GM12878 (cell line): ENCODE data around the gene SYNGR3. TPM values are rescaled to one million over a fixed set of nuclear protein-coding genes. Genes with fewer than 3 reads are reported as not detected.

Source experiments
- ATAC-seq: fragments of 200-7000 bp; cut with Tn5 transposase; 3 replicates; pipeline ENCODE4 v1.9.1; 2020; ENCODE audit warnings: mild to moderate bottlenecking, moderate library complexity
- BruUV-seq: library from RNA; stranded (reverse); fragments of 400-500 nt; replicated peaks from 2 replicates; lab custom pipeline; 2021; lab: Mats Ljungman, UMichigan
- CTCF ChIA-PET: fragments of 300-600 bp; sonication (Branson Sonifier 250); formaldehyde crosslinking; extraction: SDS; loops from one replicate; lab custom pipeline; 2021; ENCODE audit warnings: inconsistent platforms; lab: Yijun Ruan, JAX
- POLR2A ChIA-PET: fragments of 350-600 bp; formaldehyde crosslinking; extraction: SDS; loops from one replicate; lab custom pipeline; 2021; ENCODE audit warnings: inconsistent platforms; lab: Charles Lee
- RAD21 ChIA-PET: fragments of 300-600 bp; sonication (Branson Sonifier 250); formaldehyde crosslinking; loops from one replicate; lab custom pipeline; 2023; ENCODE audit warnings: antibody characterized with exemption; ENCODE audit not compliant: unreplicated experiment; lab: Charles Lee
- SMC1A ChIA-PET: fragments of 300-600 bp; sonication (Branson Sonifier 250); formaldehyde crosslinking; loops from one replicate; lab custom pipeline; 2023; ENCODE audit not compliant: unreplicated experiment, uncharacterized antibody; lab: Charles Lee
- DNase-seq: peaks from one replicate; pipeline ENCODE4 v3.0.0-alpha.2; 2011; ENCODE audit warnings: low read depth, low spot score
- FAIRE-seq: peaks from 3 replicates; lab custom pipeline; 2011; peaks lifted over from hg19 to GRCh38; lab: Jason Lieb, UNC
- H2AFZ ChIP-seq: 2 replicates; pipeline ENCODE4 v1.6.0; 2011; ENCODE audit warnings: low read depth, low read length, control low read depth; ENCODE audit not compliant: control insufficient read depth
- H3K27ac ChIP-seq: 2 replicates; pipeline ENCODE4 v1.5.1; 2011; ENCODE audit warnings: control low read depth; ENCODE audit not compliant: control insufficient read depth, insufficient read depth
- H3K27me3 ChIP-seq, 2 experiments: replicated peaks in 1 of 2; 2 replicates each; pipeline versions ENCODE4 v1.6.0 to v1.6.1; 2011; ENCODE audit warnings: low read length in 1 of 2; ENCODE audit not compliant: control insufficient read depth in 2 of 2, insufficient read depth in 2 of 2
- H3K36me3 ChIP-seq, 2 experiments: 2 replicates each; pipeline ENCODE4 v1.5.1; 2011; ENCODE audit warnings: low read length in 1 of 2; ENCODE audit not compliant: control insufficient read depth in 2 of 2, insufficient read depth in 2 of 2
- H3K4me1 ChIP-seq: 2 replicates; pipeline ENCODE4 v1.6.1; 2011; ENCODE audit warnings: mild to moderate bottlenecking, low read length, moderate library complexity, mixed read lengths; ENCODE audit not compliant: control insufficient read depth, insufficient read depth
- H3K4me2 ChIP-seq: 2 replicates; pipeline ENCODE4 v1.6.0; 2011; ENCODE audit warnings: control low read depth; ENCODE audit not compliant: control insufficient read depth, insufficient read depth
- H3K4me3 ChIP-seq: fragments of 200-600 bp; sonication (generic); 2 replicates; pipeline ENCODE4 v1.5.1; 2016
- H3K79me2 ChIP-seq: 2 replicates; pipeline ENCODE4 v1.6.0; 2011; ENCODE audit warnings: low read length; ENCODE audit not compliant: control insufficient read depth, insufficient read depth
- H3K9ac ChIP-seq: 2 replicates; pipeline ENCODE4 v1.8.0; 2011; ENCODE audit warnings: low read length, control low read depth, mixed read lengths; ENCODE audit not compliant: control insufficient read depth, insufficient read depth
- H3K9me3 ChIP-seq: replicated peaks from 3 replicates; pipeline ENCODE4 v1.5.1; 2011; ENCODE audit warnings: mild to moderate bottlenecking, low read length; ENCODE audit not compliant: control insufficient read depth, insufficient read depth
- H4K20me1 ChIP-seq: 2 replicates; pipeline ENCODE4 v1.6.0; 2011; ENCODE audit not compliant: control insufficient read depth, insufficient read depth
- FOXK2 ChIP-seq: fragments of 450-650 bp; IDR thresholded peaks from 2 replicates; pipeline ENCODE4 v1.6.1; 2017; ENCODE audit warnings: mild to moderate bottlenecking, moderate library complexity
- HCFC1 ChIP-seq: fragments of 150-350 bp; IDR thresholded peaks from 2 replicates; pipeline ENCODE4 v1.6.1; 2014; ENCODE audit warnings: low read length
- NFIC ChIP-seq: IDR thresholded peaks from 2 replicates; pipeline ENCODE4 v1.6.1; 2012; ENCODE audit warnings: low read depth, mild to moderate bottlenecking, inconsistent platforms, low read length, moderate library complexity
- SIN3A ChIP-seq: IDR thresholded peaks from 2 replicates; pipeline ENCODE4 v1.6.1; 2012; ENCODE audit warnings: low read depth, low read length, improper control_type of control experiment
- STAT1 ChIP-seq: fragments of 450-650 bp; conservative IDR thresholded peaks from 2 replicates; pipeline ENCODE4 v1.6.1; 2014; ENCODE audit warnings: antibody characterized with exemption, mild to moderate bottlenecking
- SUZ12 ChIP-seq: fragments of 200-600 bp; sonication (generic); IDR thresholded peaks from one replicate; pipeline ENCODE4 v1.6.1; 2018; ENCODE audit warnings: antibody characterized with exemption, mild to moderate bottlenecking; ENCODE audit not compliant: unreplicated experiment
- TCF3 ChIP-seq: IDR thresholded peaks from 2 replicates; pipeline ENCODE4 v1.6.1; 2012; ENCODE audit warnings: low read depth, mild to moderate bottlenecking, low read length, borderline replicate concordance; ENCODE audit not compliant: insufficient read depth
- ZNF207 ChIP-seq: fragments of 450-650 bp; IDR thresholded peaks from 2 replicates; pipeline ENCODE4 v1.6.1; 2014; ENCODE audit warnings: antibody characterized with exemption, mild to moderate bottlenecking, borderline replicate concordance
- WGBS: methylation state at CpG from one replicate; pipeline ENCODE4 v1.1.6; 2016; ENCODE audit warnings: low lambda C conversion rate; ENCODE audit not compliant: insufficient replicate concordance, insufficient coverage; ENCODE audit errors: missing lambda C conversion rate; 5-methylcytosine and 5-hydroxymethylcytosine counted together
- in situ Hi-C: fragments of 300-500 bp; cut with MboI; formaldehyde crosslinking; loops from 9 replicates; pipeline ENCODE4 v1.14.3; 2018; ENCODE audit warnings: mixed read lengths
- intact Hi-C: fragments of 100-400 bp; cut with micrococcal nuclease; formaldehyde crosslinking; loops from one replicate; pipeline ENCODE4 v1.14.2; 2022; ENCODE audit not compliant: unreplicated experiment
- polyA plus RNA-seq, 11 experiments: library from polyadenylated mRNA; depleted of rRNA in 4 of 11; unstranded in 6 of 11; stranded (reverse) in 5 of 11; fragments of >200 nt; fragmentation: Nextera tagmentation in 4 of 11; fragmentation: Illumina TruSeq in 1 of 11; extraction: Ambion mirVana in 4 of 11; extraction: Trizol in 1 of 11; gene quantifications; 1 replicate in 1 of 11; 2 replicates in 10 of 11; pipeline versions ENCODE4 v1.2.1 to v1.2.3, GENCODE V29; 2011 to 2016; ENCODE audit warnings: inconsistent platforms in 2 of 11, missing spikeins in 2 of 11, low read depth in 1 of 11
- total RNA-seq, 4 experiments: library from RNA; depleted of rRNA in 3 of 4; stranded (reverse); fragments of >200 nt in 3 of 4; fragmentation: Illumina TruSeq in 1 of 4; extraction: Trizol in 1 of 4; gene quantifications; 2 replicates each; pipeline versions ENCODE4 v1.2.1 to v1.2.3, GENCODE V29; 2013 to 2021

The SYNGR3 gene
- total and polyA plus RNA-seq, 10 of the 15 experiments (the other 5 are each of a cell fraction or from before 2014, with no cell fraction given), result 1.2 to 18.1 (median 6.6) TPM

DNA sequence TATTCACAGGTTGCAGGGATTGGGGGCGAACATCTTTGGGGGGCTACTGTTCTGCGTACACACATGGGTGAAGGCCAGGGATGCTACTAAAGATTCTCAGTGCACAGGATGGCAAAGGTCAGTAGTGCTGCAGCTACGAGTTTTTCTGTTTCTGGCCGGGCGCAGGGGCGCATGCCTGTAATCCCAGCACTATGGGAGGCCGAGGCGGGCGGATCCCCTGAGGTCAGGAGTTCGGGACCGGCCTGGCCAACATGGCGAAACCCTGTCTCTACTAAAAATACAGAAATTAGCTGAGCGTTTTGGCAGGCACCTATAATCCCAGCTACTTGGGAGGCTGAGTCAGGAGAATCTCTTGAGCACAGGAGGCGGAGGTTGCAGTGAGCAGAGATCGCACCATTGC lies 23.8 kb downstream of the SYNGR3 start:
- in situ Hi-C loops (loop anchor here (10.0 kb wide), 1 partner anchor 481 kb away; no protein-coding TSS in a partner anchor), intact Hi-C loops (no loop called here)
- no peak for FAIRE-seq
- peaks cover 7% of the 10 kb centered on the region for H3K4me1 ChIP-seq
- no peaks in the 10 kb centered on the region for H4K20me1 ChIP-seq
- ChIA-PET SMC1A (no interaction called here), POLR2A (interaction anchor here (0.6 to 0.9 kb wide), 2 partner anchors 9 to 401 kb away, joined by 3 to 6 read pairs; no protein-coding TSS in a partner anchor), RAD21 (no interaction called here), CTCF (interaction anchor here (0.8 to 2.3 kb wide), 5 partner anchors 9 to 139 kb away, joined by 3 to 11 read pairs (median 5); no protein-coding TSS in a partner anchor)
- no TSS peak for BruUV-seq
- no peaks in the 10 kb centered on the region for H3K36me3 ChIP-seq
- 81% methylated on average over 15 of the region's 15 CpGs for WGBS
- no peak overlapping the region for H3K27ac ChIP-seq
- H3K4me2 ChIP-seq, result no peak overlapping the region
- no peaks in the 10 kb centered on the region for H3K9me3 ChIP-seq
- peaks cover 20% of the 10 kb centered on the region for H3K79me2 ChIP-seq
- H3K9ac ChIP-seq, result no peak overlapping the region
- no peak overlapping the region for H2AFZ ChIP-seq
- ATAC-seq, result no peak
- no peaks in the 10 kb centered on the region for H3K27me3 ChIP-seq
- DNase-seq, result no peak
- no peak overlapping the region for H3K4me3 ChIP-seq
- TF ChIP-seq NFIC (no peak), ZNF207 (no peak), SIN3A (no peak)

DNA sequence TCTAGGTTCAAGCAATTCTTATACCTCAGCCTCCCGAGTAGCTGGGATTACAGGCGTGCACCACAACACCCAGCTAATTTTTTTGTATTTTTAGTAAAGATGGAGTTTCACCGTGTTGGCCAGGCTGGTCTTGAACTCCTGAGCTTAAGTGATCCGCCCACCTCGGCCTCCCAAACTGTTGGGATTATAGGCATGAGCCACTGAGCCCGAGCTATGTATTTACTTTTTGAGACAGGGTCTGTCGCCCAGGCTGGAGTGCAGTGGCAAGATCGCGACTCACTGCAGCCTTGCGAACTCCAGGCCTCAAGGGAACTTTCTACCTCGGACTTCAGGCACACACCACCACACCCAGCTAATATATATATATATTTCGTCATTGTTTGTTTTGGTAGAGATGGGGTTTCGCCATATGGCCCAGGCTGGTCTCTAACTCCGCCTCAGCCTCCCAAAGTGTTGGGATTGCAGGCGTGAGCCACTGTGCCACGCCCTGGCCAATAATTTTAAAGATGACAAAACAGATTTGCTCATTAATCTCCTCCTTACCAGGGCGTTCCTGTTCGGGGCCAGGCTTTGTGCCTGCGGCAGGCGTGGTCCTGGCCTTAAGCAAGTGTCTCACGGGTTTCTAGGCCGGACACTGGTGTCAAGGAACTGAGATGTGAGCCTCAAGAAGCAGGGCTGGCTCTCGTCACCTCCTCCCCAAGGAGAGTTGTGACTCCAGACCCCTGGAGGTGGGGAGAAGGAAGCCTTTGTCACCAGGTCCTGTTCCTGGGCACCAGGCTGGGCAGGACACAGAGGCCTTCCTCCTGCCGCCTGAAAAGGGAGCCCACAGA lies 25.6 kb downstream of the SYNGR3 start:
- Histone ChIP-seq H3K27me3 (peaks cover 3 to 8% of the 10 kb centered on the region in 2 experiments; a peak in 3 of 4 replicates), H4K20me1 (no peaks in the 10 kb centered on the region), H3K36me3 (no peaks in the 10 kb centered on the region), H3K9me3 (no peaks in the 10 kb centered on the region), H3K4me1 (peaks cover 5% of the 10 kb centered on the region), H3K4me2 (no peak overlapping the region), H3K9ac (no peak overlapping the region), H2AFZ (no peak overlapping the region), H3K79me2 (peaks cover 4% of the 10 kb centered on the region), H3K4me3 (no peak overlapping the region), H3K27ac (no peak overlapping the region)
- WGBS, result 69% methylated on average over 24 of the region's 24 CpGs
- FAIRE-seq, result no peak
- no peak for DNase-seq
- ChIA-PET SMC1A (no interaction called here), POLR2A (interaction anchor here (1.2 kb wide), 1 partner anchor 74 kb away, joined by 3 read pairs; no protein-coding TSS in a partner anchor), CTCF (interaction anchor here (1.0 kb wide), 1 partner anchor 125 kb away, joined by 4 read pairs; no protein-coding TSS in a partner anchor), RAD21 (interaction anchor here (2.4 kb wide), 1 partner anchor 125 kb away, joined by 9 read pairs; no protein-coding TSS in a partner anchor)
- TF ChIP-seq FOXK2, result no peak
- no peak for TF ChIP-seq NFIC
- no peak for TF ChIP-seq HCFC1
- no peak for TF ChIP-seq STAT1
- no peak for TF ChIP-seq TCF3
- no peak for TF ChIP-seq SUZ12
- BruUV-seq, result no TSS peak
- ATAC-seq, result no peak
- in situ Hi-C loops, result loop anchor here (10.0 kb wide), 1 partner anchor 479 kb away; no protein-coding TSS in a partner anchor
- intact Hi-C loops, result no loop called here
